HG02970 (cell line): ENCODE measurements around the gene SPAG7.
"Not testable (repeated sequence)": the region's sequence is repeated elsewhere in the genome, so short reads cannot be mapped to it uniquely, and the experiment has no call there.

Experiments
- ATAC-seq: cut with Tn5 transposase; IDR thresholded peaks from one replicate; pipeline ENCODE4 v1.9.1; 2021; ENCODE audit warnings: mild to moderate bottlenecking, moderate library complexity, moderate number of reproducible peaks; ENCODE audit not compliant: unreplicated experiment, low FRiP score

SPAG7 gene

DNA sequence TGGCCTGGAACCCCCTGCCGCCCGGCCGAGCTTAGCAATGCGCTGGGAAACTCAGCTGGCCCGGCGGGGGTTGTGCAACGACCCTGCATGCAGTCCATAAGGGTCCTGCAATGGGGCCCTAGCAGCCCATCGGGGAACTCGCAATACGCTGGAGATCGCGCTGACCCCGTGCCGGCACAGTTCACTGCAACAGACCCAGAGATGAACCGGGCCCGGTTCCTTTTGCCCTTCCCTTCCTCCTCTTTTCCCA is 28.1 kb downstream of the SPAG7 start:
- no peak for ATAC-seq

DNA sequence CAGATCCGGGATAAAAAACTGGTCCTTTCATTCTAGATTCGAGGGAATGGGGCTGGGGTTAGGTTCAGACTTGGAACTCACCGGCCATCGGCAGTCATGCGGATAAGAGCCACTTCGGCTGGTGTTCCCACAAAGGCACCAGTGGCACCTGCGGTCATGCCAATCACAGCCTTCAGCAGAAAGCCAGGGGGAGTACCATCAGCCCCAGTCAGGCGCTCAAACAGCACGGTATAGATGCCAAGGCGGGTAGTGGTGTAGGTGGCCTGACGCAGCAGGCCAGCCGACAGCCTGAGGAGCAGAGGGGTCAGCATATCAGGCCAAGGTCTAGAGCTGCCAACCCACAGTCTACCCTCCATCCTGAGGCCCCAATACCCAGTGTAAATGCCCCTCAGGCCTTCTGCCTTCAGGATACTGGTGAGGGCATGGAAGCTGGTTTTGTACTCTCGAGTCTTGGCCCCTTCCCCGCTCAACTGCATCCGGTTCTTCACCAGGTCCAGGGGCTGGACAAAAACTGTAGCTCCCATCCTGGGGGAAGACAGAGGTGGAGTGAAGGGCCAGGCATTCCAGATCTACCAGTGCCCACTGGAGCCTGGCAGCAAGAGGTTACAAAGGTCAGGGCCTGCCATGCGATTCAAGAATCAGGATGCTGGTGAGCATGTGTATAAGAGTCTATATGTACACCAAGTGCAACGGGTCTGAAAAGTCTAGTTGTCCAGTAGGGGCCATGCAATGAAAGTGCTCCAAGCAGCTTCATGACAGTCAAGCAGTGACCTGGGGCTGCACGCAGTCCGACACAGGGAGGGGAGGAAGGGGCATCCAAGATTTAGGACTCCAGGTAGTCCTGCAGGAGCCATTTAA is 28.7 kb downstream of the SPAG7 start:
- no peak for ATAC-seq

DNA sequence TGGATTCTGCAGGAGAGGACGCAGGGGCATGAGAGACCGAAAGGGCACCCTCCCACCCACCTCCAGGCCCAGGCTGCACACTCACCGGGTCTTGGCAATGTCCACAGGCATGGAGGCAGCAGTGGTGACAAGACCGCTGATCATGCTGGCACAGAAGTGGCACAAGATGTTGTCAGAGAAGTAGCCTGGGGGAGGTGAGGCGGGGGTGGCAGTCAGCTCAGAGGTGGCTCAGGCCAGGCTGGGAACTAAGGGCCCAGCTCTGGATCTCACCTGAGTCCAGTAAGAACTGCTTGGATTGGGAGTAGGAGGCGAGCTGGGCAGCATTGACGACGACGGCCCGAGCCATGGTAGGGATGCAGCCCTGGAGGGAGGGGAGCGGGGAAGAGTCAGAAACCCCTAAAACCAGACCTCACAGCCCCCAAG is 29.5 kb downstream of the SPAG7 start:
- no peak for ATAC-seq

DNA sequence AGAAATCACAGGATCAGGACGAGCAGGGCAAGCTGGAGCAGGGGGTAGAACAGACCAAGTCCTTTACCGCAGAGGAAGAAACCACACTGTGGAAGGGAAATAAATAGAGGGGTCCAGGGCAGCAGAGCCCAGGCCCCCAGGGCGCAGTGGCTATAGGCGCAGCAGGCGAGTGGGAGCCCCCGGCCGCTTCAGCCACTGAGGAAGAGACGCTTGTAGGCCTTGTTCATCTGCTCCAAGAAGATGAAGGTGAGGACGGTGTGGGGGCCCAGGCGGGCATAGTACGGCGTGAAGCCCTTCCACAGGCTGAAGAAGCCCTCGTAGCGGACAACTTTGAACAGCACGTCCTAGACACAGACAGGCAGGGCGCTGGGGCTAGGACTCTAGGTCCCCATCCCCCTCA is 30.1 kb downstream of the SPAG7 start:
- ATAC-seq, result no peak

DNA sequence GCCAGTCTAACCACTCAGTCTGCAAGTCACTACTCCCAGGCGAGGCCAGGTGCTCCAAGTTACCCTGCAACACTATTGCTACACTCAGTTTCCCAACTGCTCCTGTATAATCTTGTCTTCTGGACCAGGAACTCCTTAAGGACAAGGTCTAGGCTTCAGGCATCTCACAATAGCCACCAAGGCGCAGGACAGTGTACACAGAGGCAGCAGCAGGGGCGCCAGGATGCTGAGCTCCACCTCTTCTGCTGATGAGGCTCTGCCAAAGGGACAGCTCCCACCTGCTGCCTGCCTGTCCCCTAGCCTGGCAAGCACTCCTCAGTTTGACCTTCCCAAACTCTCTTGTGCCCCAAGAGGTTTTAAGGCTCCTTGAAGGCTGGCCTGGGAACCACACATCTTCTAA is 31.2 kb downstream of the SPAG7 start:
- no peak for ATAC-seq

DNA sequence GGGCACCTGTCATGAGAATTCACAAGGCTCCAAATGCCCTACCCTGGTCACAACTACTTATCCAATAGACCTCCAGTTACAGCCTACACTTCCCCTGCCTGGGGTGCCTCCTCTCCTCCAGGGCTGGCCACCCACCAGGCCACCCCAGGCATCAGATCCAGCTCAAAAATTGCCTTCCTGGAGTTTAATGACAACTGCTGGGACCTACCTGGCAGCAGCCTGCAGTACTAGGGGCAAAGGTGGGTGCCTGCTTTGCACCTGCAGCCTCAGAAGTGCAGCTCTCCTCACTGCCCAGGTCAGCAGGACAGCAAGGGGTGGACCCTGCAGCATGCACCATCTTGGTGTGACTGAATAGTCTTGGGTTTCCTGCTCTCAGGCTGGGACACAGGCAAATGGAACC is 32.0 kb downstream of the SPAG7 start:
- no peak for ATAC-seq

DNA sequence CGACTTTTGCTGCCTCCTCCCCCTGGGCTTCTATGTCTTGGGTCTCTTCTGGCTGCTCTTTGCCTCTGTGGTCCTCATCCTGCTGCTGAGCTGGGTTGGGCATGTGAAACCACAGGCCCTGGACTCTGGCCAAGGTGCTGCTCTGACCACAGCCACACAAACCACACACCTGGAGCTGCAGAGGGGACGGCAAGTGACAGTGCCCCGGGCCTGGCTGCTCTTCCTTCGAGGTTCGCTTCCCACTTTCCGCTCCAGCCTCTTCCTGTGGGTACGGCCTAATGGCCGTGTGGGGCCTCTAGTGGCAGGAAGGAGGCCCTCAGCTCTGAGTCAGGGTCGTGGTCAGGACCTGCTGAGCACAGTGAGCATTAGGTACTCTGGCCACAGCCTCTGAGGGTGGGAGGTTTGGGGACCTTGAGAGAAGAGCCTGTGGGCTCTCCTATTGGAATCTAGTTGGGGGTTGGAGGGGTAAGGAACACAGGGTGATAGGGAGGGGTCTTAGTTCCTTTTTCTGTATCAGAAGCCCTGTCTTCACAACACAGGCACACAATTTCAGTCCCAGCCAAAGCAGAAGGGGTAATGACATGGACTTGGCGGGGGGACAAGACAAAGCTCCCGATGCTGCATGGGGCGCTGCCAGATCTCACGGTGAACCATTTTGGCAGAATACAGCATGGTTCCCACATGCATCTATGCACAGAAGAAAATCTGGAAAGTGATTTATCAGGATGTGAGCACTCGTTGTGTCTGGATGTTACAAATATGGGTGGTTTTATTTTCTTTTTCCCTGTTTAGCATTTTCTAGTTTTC is 33.2 kb downstream of the SPAG7 start:
- ATAC-seq, result no peak

DNA sequence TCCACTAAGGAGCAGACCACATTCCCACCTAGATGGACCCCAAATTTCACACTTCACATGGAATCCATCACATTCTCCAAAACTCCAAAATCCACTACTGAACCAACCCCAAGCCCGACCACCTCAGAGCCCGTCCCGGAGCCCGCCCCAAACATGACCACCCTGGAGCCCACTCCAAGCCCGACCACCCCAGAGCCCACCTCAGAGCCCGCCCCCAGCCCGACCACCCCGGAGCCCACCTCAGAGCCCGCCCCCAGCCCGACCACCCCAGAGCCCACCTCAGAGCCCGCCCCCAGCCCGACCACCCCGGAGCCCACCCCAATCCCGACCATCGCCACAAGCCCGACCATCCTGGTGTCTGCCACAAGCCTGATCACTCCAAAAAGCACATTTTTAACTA is 34.0 kb downstream of the SPAG7 start:
- no peak for ATAC-seq

DNA sequence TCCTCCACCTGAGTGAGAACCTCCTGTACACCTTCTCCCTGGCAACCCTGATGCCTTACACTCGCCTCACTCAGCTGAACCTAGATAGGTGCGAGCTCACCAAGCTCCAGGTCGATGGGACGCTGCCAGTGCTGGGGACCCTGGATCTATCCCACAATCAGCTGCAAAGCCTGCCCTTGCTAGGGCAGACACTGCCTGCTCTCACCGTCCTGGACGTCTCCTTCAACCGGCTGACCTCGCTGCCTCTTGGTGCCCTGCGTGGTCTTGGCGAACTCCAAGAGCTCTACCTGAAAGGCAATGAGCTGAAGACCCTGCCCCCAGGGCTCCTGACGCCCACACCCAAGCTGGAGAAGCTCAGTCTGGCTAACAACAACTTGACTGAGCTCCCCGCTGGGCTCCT is 34.9 kb downstream of the SPAG7 start:
- no peak for ATAC-seq

DNA sequence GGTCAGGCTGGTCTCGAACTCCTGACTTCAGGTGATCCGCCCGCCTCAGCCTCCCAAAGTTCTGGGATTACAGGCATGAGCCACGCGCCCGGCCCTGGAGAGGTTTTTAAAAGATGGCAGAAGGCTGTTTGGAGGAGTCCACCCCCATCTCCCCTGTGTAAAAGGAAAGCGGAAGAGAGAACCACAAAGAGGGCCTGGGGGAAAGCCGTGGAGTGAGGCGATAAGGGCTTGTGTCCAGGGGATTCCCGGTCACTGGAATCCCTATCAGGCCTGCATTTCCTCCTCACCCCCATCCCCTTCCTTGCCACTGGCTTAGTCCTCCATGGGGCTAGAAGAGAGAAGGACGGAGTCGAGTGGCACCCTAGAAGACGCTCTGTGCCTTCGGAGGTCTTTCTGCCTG is 35.7 kb downstream of the SPAG7 start, which contains the start of gene GP1BA:
Gene GP1BA (plus strand): TSS at position 315 of the 400 bp plus-strand sequence. CDS start 328 bp downstream, outside the sequence.
- ATAC-seq, result no peak

DNA sequence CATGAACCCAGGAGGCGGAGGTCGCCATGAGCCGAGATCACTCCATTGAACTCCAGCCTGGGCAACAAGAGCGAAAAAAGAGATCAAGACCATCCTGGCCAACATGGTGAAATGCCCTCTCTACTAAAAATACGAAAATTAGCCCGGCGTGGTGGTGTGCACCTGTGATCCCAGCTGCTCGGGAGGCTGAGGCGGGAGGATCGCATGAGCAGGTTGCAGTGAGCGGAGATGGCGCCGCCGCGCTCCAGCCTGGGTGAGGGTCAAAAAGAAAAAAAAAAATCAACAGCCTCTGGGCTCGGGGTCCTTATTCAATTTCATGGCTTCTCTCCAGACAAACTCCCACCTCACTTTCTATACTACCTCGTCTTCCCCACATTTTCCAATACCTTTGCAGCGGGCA is 38.7 kb downstream of the SPAG7 start:
- no peak for ATAC-seq

DNA sequence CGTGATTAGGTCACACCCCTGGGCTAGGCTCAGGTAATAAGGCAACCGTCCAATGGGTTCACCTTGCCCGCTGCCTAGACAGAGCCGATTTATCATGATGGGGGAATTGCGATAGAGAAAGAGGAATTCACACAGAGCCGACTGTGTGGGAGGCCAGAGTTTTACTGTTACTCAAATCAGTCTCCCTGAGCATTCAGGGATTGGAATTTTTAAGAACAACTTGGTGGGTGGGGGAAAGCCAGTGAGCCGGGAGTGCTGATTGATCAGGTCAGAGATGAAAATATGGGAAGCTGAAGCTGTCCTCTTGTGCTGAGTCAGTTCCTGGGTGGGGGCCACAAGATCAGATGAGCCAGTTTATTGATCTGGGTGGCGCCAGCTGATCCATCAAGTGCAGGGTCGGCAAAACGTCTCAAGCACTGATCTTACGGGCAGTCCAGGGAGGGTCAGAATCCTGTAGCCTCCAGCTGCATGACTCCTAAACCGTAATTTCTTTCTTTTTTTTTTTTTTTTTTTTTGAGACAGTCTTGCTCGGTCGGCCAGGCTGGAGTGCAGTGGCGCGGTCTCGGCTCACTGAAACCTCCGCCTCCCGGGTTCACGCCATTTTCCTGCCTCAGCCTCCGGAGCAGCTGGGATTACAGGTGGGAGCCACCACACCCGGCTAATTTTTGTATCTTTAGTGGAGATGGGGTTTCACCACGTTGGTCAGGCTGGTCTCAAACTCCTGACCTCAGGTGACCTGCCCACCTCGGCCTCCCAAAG is 40.9 kb downstream of the SPAG7 start:
- ATAC-seq, result not testable (repeated sequence)

DNA sequence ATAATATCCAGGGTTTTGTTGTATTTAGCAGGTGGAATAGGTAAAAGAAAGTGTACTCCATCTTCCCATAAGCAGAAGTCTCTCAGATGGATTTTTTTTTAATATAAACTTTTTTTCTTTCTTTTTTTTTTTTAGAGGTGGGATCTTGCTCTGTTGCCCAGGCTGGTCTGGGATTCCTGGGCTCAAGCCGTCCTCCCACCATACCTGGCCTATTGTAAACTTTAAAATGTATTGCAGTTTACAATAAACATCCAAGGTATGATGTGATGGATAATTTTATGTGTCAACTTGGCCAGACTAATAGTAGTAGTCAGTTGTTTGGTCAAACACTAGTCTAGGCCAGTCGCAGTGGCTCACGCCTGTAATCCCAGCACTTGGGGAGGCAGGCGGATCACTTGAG is 46.3 kb downstream of the SPAG7 start:
- no peak for ATAC-seq

DNA sequence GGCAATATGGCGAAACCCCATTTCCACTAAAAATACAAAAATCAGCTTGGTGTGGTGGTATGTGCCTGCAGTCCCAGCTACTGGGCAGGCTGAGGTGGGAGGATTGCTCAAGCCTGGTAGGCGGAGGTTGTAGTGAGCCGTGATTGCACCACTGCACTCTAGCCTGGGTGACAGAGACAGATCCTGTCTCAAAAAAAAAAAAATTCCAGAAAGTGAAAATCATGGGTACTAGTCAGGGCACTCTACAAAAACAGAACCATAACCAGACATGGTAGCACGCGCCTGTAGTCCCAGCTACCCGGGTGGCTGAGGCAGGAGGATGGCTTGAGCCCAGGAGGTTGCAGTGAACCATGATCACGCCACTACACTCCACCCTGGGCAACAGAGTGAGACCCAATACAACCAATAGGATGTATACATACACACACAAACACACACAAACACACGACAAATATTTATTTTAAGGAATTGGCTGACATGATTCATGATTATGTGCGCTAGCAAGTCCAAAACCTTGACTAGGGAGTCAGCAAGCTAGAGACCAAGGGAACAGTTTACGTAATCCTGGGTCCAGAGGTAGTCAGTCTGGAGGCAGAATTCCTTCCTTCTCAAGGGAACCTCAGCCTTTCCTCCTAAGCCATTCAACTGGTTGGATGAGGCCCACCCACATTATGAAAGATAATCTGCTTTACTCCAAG is 47.1 kb downstream of the SPAG7 start:
- ATAC-seq, result no peak

DNA sequence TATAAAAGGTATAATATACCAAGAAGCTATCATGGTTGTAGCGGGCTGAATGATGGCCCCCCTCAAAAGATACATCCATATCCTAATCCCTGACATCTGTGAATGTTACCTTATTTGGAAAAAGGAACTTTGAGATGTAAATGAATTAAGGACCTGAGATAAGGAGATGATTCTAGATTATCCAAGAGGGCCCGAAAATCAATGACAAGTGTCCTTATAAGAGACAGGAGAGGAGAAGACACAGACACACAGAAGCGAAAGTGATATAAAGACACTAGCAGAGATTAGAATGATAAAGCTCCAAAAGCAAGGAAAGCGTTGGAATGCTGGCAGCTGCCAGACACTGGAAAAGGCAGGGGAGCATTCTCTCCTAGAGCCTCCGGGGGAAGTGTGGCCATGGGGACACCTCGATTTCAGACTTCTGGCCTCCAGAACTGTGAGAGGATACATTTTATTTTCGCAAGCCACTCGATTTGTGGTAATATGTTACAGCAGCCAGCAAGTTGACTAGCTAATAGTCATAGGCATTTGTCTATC is 48.0 kb downstream of the SPAG7 start:
- no peak for ATAC-seq

DNA sequence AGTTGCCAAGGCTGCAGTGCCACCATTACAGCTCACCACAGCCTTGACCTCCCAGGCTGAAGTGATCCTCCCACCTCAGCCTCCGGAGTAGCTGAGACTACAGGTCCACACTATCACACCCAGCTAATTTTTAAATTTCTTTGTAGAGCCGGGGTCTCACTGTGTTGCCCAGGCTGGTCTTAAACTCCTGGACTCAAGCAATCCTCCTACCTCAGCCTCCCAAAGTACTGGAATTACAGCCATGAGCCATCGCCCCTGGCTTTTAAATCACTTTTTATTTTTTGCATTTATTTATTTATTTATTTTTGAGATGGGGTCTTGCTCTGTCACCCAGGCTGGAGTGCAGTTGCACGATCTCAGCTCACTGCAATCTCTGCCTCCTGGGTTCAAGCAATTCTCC is 53.1 kb downstream of the SPAG7 start:
- not testable (repeated sequence) for ATAC-seq

DNA sequence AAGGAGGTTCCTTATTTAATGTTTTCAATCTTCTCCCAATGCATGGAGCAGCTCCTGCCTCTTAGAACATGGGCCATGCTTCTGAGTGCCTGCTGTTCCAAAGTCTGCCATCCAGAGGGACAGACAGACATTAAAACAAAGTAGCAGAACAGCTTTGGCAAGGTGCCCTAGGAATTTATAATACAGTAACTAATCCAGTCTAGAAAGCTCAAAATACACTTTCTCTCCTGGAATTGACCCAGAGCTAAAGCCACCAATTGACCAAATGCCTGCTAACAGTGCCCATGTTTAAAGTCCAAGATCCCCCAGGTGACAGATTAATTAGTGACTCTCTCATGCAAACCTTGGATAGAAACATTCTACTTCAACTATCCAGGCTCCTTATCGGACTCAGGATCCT is 53.6 kb downstream of the SPAG7 start:
- ATAC-seq, result no peak
